PFSK-1 (cell line): ENCODE data around the gene TNC.

Experiments
- POLR2AphosphoS5 ChIP-seq: IDR thresholded peaks from 2 replicates; pipeline ENCODE4 v1.6.1; 2012; ENCODE audit warnings: low read depth, mild to moderate bottlenecking, control low read depth, low read length, moderate library complexity
- REST ChIP-seq, 2 experiments: IDR thresholded peaks; 2 replicates each; pipeline versions ENCODE4 v1.6.1 to v1.8.0; 2011 to 2012; ENCODE audit warnings: low read depth in 2 of 2, low read length in 2 of 2, control low read depth in 1 of 2, inconsistent platforms in 1 of 2, mild to moderate bottlenecking in 1 of 2, moderate library complexity in 1 of 2; ENCODE audit not compliant: insufficient read depth in 1 of 2
- SIN3A ChIP-seq: IDR thresholded peaks from 2 replicates; pipeline ENCODE4 v1.6.1; 2012; ENCODE audit warnings: mild to moderate bottlenecking, low read length, moderate library complexity, borderline replicate concordance; ENCODE audit not compliant: insufficient read depth

- TF ChIP-seq REST (IDR thresholded peaks at IDR 0.05; ENCODE audit: insufficient read depth in 1 of 2, low read depth in 2 of 2, low read length in 2 of 2) (no peak), POLR2AphosphoS5 (no peak), SIN3A (no peak)
These were observed 84.2 kb downstream of the TNC start for GRCh38 chr9:115033800-115034199.
